ENCODE measurements around the gene VGLL1. TPM values are rescaled to one million over a fixed set of nuclear protein-coding genes. Genes with fewer than 3 reads are reported as not detected.

The VGLL1 gene
- total RNA-seq, 1 experiment from 2014 or later = not detected

DNA sequence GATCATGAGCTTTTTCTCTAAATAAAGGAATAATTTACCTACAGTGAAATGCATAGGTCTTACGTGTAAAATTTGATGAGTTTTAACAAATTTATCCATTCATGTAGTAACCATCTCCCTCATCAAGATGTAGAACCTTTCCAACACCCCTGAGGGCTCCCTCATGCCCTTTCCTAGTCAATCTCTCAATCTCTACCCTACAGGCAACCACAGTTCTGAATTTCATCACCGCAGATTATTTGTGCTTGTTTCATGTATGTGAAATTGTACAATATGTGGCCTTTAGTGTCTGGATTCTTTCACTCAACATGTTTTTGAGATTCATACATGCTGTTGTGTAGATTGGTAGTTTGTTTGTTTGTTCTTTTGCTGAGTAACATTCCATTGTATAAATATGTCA, 2.1 kb downstream of the VGLL1 start:
- ChIA-PET POLR2A (no interaction called here), RAD21 (ENCODE audit: low non-redundant PET in 1 of 2, low total read pairs in 2 of 2, uncharacterized antibody in 2 of 2, unreplicated experiment in 2 of 2) (no interaction called here), CTCF (no interaction called here)
- no TSS peak for BruUV-seq (replicated peaks)
- no peaks in the 10 kb centered on the region for H3K79me2 ChIP-seq (ENCODE audit: insufficient read depth, low read length)
- no peak overlapping the region for H3K4me2 ChIP-seq (ENCODE audit: low read length)
- no peak for ATAC-seq
- H3K4me1 ChIP-seq (ENCODE audit: control insufficient read depth in 1 of 2, insufficient read depth in 2 of 2, low read length in 2 of 2) = no peaks in the 10 kb centered on the region
- TF ChIP-seq EZH2phosphoT487 (IDR thresholded peaks at IDR 0.05; ENCODE audit: borderline replicate concordance) (no peak), RAD21 (IDR thresholded peaks at IDR 0.05; ENCODE audit: low read depth) (no peak)
- no peak overlapping the region for H2AFZ ChIP-seq (ENCODE audit: low read depth, low read length, poor library complexity, severe bottlenecking)
- no peak overlapping the region for H3K9ac ChIP-seq (ENCODE audit: low read length)
- no peaks in the 10 kb centered on the region for H3K9me3 ChIP-seq (ENCODE audit: control insufficient read depth in 1 of 2, insufficient read depth in 1 of 2, low read depth in 1 of 2, low read length in 2 of 2)
- H3K36me3 ChIP-seq (ENCODE audit: control insufficient read depth in 1 of 2, insufficient read depth in 2 of 2, low read length in 2 of 2) = no peaks in the 10 kb centered on the region
- H3K27ac ChIP-seq (ENCODE audit: low read depth, low read length) = no peak overlapping the region
- no peaks in the 10 kb centered on the region for H3K27me3 ChIP-seq (ENCODE audit: insufficient read depth, low read length)
- H4K20me1 ChIP-seq (ENCODE audit: insufficient read depth) = no peaks in the 10 kb centered on the region
- DNase-seq (ENCODE audit: low read depth, low spot score) = no peak
- no peaks in the 10 kb centered on the region for H3K9me2 ChIP-seq (ENCODE audit: insufficient read depth)
- no peak overlapping the region for H3K4me3 ChIP-seq (replicated peaks in 1 of 2; ENCODE audit: low read depth in 1 of 2, low read length in 2 of 2)
- intact Hi-C loops (cut with micrococcal nuclease) = no loop called here

DNA sequence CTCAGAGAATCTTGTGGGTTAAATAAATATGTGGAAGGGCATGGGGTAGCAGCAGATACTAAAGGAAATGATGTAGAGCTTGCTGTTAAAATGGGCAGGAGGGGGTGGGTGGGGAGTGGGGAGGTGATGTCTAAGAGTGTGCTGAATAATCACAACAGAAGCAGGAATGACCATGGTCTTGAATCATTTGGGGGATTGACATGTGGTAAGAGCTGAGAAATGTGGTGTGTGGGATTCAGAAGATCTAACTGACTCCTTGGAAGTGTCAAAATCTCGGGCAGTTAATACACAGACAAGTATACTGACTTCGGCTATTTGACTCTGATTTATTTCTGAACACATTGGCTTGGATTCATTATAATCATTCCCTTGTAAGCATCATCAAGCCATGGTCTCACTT, 6.8 kb downstream of the VGLL1 start:
- no peaks in the 10 kb centered on the region for H3K27me3 ChIP-seq (ENCODE audit: insufficient read depth, low read length)
- ChIA-PET RAD21 (ENCODE audit: low non-redundant PET in 1 of 2, low total read pairs in 2 of 2, uncharacterized antibody in 2 of 2, unreplicated experiment in 2 of 2) (no interaction called here), POLR2A (no interaction called here), CTCF (no interaction called here)
- no peak overlapping the region for H3K9ac ChIP-seq (ENCODE audit: low read length)
- H2AFZ ChIP-seq (ENCODE audit: low read depth, low read length, poor library complexity, severe bottlenecking) = no peak overlapping the region
- no peaks in the 10 kb centered on the region for H3K9me2 ChIP-seq (ENCODE audit: insufficient read depth)
- H3K79me2 ChIP-seq (ENCODE audit: insufficient read depth, low read length) = no peaks in the 10 kb centered on the region
- H3K4me1 ChIP-seq (ENCODE audit: control insufficient read depth in 1 of 2, insufficient read depth in 2 of 2, low read length in 2 of 2) = no peaks in the 10 kb centered on the region
- no TSS peak for BruUV-seq (replicated peaks)
- no peaks in the 10 kb centered on the region for H3K36me3 ChIP-seq (ENCODE audit: control insufficient read depth in 1 of 2, insufficient read depth in 2 of 2, low read length in 2 of 2)
- H3K4me3 ChIP-seq (replicated peaks in 1 of 2; ENCODE audit: low read depth in 1 of 2, low read length in 2 of 2) = no peak overlapping the region
- intact Hi-C loops (cut with micrococcal nuclease) = no loop called here
- H3K9me3 ChIP-seq (ENCODE audit: control insufficient read depth in 1 of 2, insufficient read depth in 1 of 2, low read depth in 1 of 2, low read length in 2 of 2) = no peaks in the 10 kb centered on the region
- H3K27ac ChIP-seq (ENCODE audit: low read depth, low read length) = no peak overlapping the region
- DNase-seq (ENCODE audit: low read depth, low spot score) = no peak
- H4K20me1 ChIP-seq (ENCODE audit: insufficient read depth) = no peaks in the 10 kb centered on the region
- H3K4me2 ChIP-seq (ENCODE audit: low read length) = no peak overlapping the region
- ATAC-seq = no peak
- TF ChIP-seq, protein P1, sequence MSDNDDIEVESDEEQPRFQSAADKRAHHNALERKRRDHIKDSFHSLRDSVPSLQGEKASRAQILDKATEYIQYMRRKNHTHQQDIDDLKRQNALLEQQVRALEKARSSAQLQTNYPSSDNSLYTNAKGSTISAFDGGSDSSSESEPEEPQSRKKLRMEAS (IDR thresholded peaks at IDR 0.05) = no peak
- TF ChIP-seq, protein P2, sequence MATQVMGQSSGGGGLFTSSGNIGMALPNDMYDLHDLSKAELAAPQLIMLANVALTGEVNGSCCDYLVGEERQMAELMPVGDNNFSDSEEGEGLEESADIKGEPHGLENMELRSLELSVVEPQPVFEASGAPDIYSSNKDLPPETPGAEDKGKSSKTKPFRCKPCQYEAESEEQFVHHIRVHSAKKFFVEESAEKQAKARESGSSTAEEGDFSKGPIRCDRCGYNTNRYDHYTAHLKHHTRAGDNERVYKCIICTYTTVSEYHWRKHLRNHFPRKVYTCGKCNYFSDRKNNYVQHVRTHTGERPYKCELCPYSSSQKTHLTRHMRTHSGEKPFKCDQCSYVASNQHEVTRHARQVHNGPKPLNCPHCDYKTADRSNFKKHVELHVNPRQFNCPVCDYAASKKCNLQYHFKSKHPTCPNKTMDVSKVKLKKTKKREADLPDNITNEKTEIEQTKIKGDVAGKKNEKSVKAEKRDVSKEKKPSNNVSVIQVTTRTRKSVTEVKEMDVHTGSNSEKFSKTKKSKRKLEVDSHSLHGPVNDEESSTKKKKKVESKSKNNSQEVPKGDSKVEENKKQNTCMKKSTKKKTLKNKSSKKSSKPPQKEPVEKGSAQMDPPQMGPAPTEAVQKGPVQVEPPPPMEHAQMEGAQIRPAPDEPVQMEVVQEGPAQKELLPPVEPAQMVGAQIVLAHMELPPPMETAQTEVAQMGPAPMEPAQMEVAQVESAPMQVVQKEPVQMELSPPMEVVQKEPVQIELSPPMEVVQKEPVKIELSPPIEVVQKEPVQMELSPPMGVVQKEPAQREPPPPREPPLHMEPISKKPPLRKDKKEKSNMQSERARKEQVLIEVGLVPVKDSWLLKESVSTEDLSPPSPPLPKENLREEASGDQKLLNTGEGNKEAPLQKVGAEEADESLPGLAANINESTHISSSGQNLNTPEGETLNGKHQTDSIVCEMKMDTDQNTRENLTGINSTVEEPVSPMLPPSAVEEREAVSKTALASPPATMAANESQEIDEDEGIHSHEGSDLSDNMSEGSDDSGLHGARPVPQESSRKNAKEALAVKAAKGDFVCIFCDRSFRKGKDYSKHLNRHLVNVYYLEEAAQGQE (IDR thresholded peaks at IDR 0.05; ENCODE audit: low read depth) = no peak
- TF ChIP-seq POLR2AphosphoS5 (IDR thresholded peaks at IDR 0.05; ENCODE audit: low read depth, low read length) (no peak), EGR1 (IDR thresholded peaks at IDR 0.05; ENCODE audit: low read depth) (no peak), SP1 (IDR thresholded peaks at IDR 0.05; ENCODE audit: low read depth) (no peak), RAD21 (IDR thresholded peaks at IDR 0.05; ENCODE audit: low read depth) (no peak), CEBPB (IDR thresholded peaks at IDR 0.05; ENCODE audit: low read depth) (no peak), SIN3A (IDR thresholded peaks at IDR 0.05; ENCODE audit: low read depth) (no peak), ZNF274 (IDR thresholded peaks at IDR 0.05; ENCODE audit: low read depth, low read length) (no peak), POLR2A (IDR thresholded peaks at IDR 0.05; ENCODE audit: borderline replicate concordance, extremely low read depth, insufficient read depth, insufficient read length) (no peak), ZFX (IDR thresholded peaks at IDR 0.05) (no peak), TCF7L2 (IDR thresholded peaks at IDR 0.05; ENCODE audit: borderline replicate concordance, extremely low read depth, insufficient read depth, insufficient read length) (no peak), JUND (IDR thresholded peaks at IDR 0.05) (no peak), EZH2phosphoT487 (IDR thresholded peaks at IDR 0.05; ENCODE audit: borderline replicate concordance) (no peak), EZH2 (IDR thresholded peaks at IDR 0.05) (no peak)
- TF ChIP-seq, protein P3, sequence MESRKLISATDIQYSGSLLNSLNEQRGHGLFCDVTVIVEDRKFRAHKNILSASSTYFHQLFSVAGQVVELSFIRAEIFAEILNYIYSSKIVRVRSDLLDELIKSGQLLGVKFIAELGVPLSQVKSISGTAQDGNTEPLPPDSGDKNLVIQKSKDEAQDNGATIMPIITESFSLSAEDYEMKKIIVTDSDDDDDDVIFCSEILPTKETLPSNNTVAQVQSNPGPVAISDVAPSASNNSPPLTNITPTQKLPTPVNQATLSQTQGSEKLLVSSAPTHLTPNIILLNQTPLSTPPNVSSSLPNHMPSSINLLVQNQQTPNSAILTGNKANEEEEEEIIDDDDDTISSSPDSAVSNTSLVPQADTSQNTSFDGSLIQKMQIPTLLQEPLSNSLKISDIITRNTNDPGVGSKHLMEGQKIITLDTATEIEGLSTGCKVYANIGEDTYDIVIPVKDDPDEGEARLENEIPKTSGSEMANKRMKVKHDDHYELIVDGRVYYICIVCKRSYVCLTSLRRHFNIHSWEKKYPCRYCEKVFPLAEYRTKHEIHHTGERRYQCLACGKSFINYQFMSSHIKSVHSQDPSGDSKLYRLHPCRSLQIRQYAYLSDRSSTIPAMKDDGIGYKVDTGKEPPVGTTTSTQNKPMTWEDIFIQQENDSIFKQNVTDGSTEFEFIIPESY (IDR thresholded peaks at IDR 0.05; ENCODE audit: extremely low read depth, insufficient replicate concordance, low read length) = no peak
- TF ChIP-seq, protein P4, sequence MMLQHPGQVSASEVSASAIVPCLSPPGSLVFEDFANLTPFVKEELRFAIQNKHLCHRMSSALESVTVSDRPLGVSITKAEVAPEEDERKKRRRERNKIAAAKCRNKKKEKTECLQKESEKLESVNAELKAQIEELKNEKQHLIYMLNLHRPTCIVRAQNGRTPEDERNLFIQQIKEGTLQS (IDR thresholded peaks at IDR 0.05) = no peak
